G401 (cell line): ENCODE data around the gene WFDC13. TPM values are rescaled to one million over a fixed set of nuclear protein-coding genes. Genes with fewer than 3 reads are reported as not detected.
"Not testable (repeated sequence)": the region's sequence is repeated elsewhere in the genome, so short reads cannot be mapped to it uniquely, and the experiment has no call there.

Source experiments
- DNase-seq: peaks from one replicate; pipeline ENCODE4 v3.0.0-alpha.2; 2015; ENCODE audit warnings: low spot score
- in situ Hi-C: cut with HindIII; loops from 2 replicates; pipeline ENCODE4 v1.10.0; 2016; ENCODE audit warnings: low sequenced_read_pairs, mixed read lengths
- total RNA-seq: library from RNA; depleted of rRNA; stranded (reverse); fragments of >200 nt; shearing (Covaris generic); gene quantifications from 2 replicates; pipeline ENCODE4 v1.2.3, GENCODE V29; 2014; rRNA removed

The WFDC13 gene
- total RNA-seq: not detected in 2 replicates

GRCh38 chr20:45701873-45702272 lies at the start of gene WFDC13:
Gene WFDC13, plus strand, starts transcription at chr20:45702038. Its CDS starts 86 bp downstream, at chr20:45702124.
- no peak for DNase-seq
- in situ Hi-C loops: no loop called here

GRCh38 chr20:45657038-45657437 lies 44.8 kb upstream of the WFDC13 start:
- DNase-seq, in situ Hi-C loops: not testable (repeated sequence)

- DNase-seq: no peak
- in situ Hi-C loops: no loop called here
Measured at GRCh38 chr20:45670139-45670538, 31.7 kb upstream of the WFDC13 start, which contains the start of gene WFDC11. Gene WFDC11, minus strand, starts transcription at chr20:45670239. Its CDS starts 19,639 bp downstream, at chr20:45650600.

GRCh38 chr20:45672765-45673164 lies 29.1 kb upstream of the WFDC13 start:
- DNase-seq: no peak
- in situ Hi-C loops: no loop called here

- in situ Hi-C loops: no loop called here
- DNase-seq: no peak
Measured at GRCh38 chr20:45679650-45680049, 22.2 kb upstream of the WFDC13 start.

- DNase-seq: no peak
Measured at GRCh38 chr20:45685896-45686295, 15.9 kb upstream of the WFDC13 start.

GRCh38 chr20:45693346-45693745 lies 8.5 kb upstream of the WFDC13 start:
- in situ Hi-C loops, DNase-seq: not testable (repeated sequence)

More at GRCh38 chr20:45685896-45686295, 15.9 kb upstream of the WFDC13 start:
- in situ Hi-C loops: no loop called here

- in situ Hi-C loops: no loop called here
- DNase-seq: no peak
Measured at GRCh38 chr20:45695496-45695895, 6.3 kb upstream of the WFDC13 start.

GRCh38 chr20:45701104-45701503 lies 734 bp upstream of the WFDC13 start:
- DNase-seq: no peak
- in situ Hi-C loops: no loop called here

GRCh38 chr20:45704969-45705637 lies 3.3 kb downstream of the WFDC13 start, which contains the start of gene WFDC10B:
Gene WFDC10B, minus strand, starts transcription at chr20:45705019. Its CDS starts 19,027 bp downstream, at chr20:45685992.
- no peak for DNase-seq
- in situ Hi-C loops: no loop called here

- DNase-seq, in situ Hi-C loops: not testable (repeated sequence)
Measured at GRCh38 chr20:45716141-45716688, 14.4 kb downstream of the WFDC13 start.

GRCh38 chr20:45722047-45722446 lies 20.2 kb downstream of the WFDC13 start, which contains the start of gene SPINT4:
Gene SPINT4, plus strand, starts transcription at chr20:45722347. Its CDS starts 21 bp downstream, at chr20:45722368.
- no peak for DNase-seq
- in situ Hi-C loops: no loop called here

- in situ Hi-C loops: no loop called here
- no peak for DNase-seq
Measured at GRCh38 chr20:45725134-45725533, 23.3 kb downstream of the WFDC13 start.

- no peak for DNase-seq
- in situ Hi-C loops: no loop called here
Measured at GRCh38 chr20:45727044-45727443, 25.2 kb downstream of the WFDC13 start.

- in situ Hi-C loops: no loop called here
- DNase-seq: no peak
Measured at GRCh38 chr20:45732199-45732598, 30.4 kb downstream of the WFDC13 start.

GRCh38 chr20:45735552-45735951 lies 33.7 kb downstream of the WFDC13 start:
- in situ Hi-C loops: no loop called here
- no peak for DNase-seq

- in situ Hi-C loops: no loop called here
- no peak for DNase-seq
Measured at GRCh38 chr20:45735988-45736387, 34.1 kb downstream of the WFDC13 start.

- in situ Hi-C loops: no loop called here
- DNase-seq: no peak
Measured at GRCh38 chr20:45742596-45742995, 40.8 kb downstream of the WFDC13 start.

GRCh38 chr20:45745015-45745414 lies 43.2 kb downstream of the WFDC13 start:
- in situ Hi-C loops: no loop called here

GRCh38 chr20:45751721-45752120 lies 49.9 kb downstream of the WFDC13 start:
- DNase-seq: no peak
- in situ Hi-C loops: loop anchor here (25.0 kb wide), 1 partner anchor 439 kb away; the partner anchor contains the start of genes MATN4 and RBPJL

More at GRCh38 chr20:45745015-45745414, 43.2 kb downstream of the WFDC13 start:
- no peak for DNase-seq
